IMR-90 (cell line): ENCODE results near the gene TUBG2. TPM values are rescaled to one million over a fixed set of nuclear protein-coding genes. Genes with fewer than 3 reads are reported as not detected.

Source experiments
- ATAC-seq: fragments of 200-7000 bp; cut with Tn5 transposase; 2 replicates; pipeline ENCODE4 v1.9.1; 2020; ENCODE audit warnings: low read depth, mild to moderate bottlenecking, moderate library complexity
- BruUV-seq: library from RNA; stranded (reverse); fragments of 400-500 nt; replicated peaks from 2 replicates; lab custom pipeline; 2021; lab: Mats Ljungman, UMichigan
- CTCF ChIA-PET: fragments of 300-600 bp; formaldehyde crosslinking; extraction: SDS; loops from one replicate; lab custom pipeline; 2021; ENCODE audit warnings: antibody characterized with exemption; lab: Yijun Ruan, JAX
- POLR2A ChIA-PET: fragments of 300-600 bp; sonication (Branson Sonifier 250); formaldehyde crosslinking; loops from one replicate; lab custom pipeline; 2022; ENCODE audit warnings: antibody characterized with exemption; ENCODE audit not compliant: unreplicated experiment; lab: Charles Lee
- DNase-seq: peaks from one replicate; pipeline ENCODE4 v3.0.0; 2013
- H2AFZ ChIP-seq: replicated peaks from 2 replicates; pipeline ENCODE3; 2013; ENCODE audit warnings: low read length, mild to moderate bottlenecking; ENCODE audit not compliant: poor library complexity
- H2AK5ac ChIP-seq: 2 replicates; pipeline ENCODE4 v1.6.1; 2013; ENCODE audit warnings: low read depth, low read length, inconsistent platforms
- H2AK9ac ChIP-seq: replicated peaks from 2 replicates; pipeline ENCODE3; 2013; ENCODE audit warnings: mild to moderate bottlenecking, low read depth, low read length, moderate library complexity; ENCODE audit not compliant: poor library complexity
- H2BK120ac ChIP-seq: 2 replicates; pipeline ENCODE4 v1.6.1; 2013; ENCODE audit warnings: low read depth, low read length, inconsistent platforms
- H2BK15ac ChIP-seq: 3 replicates; pipeline ENCODE4 v1.6.1; 2013; ENCODE audit warnings: low read depth, low read length, inconsistent platforms
- H2BK20ac ChIP-seq: 2 replicates; pipeline ENCODE4 v1.6.1; 2013; ENCODE audit warnings: low read depth, mild to moderate bottlenecking, inconsistent platforms, low read length, moderate library complexity
- H2BK5ac ChIP-seq: 2 replicates; pipeline ENCODE4 v1.6.1; 2013; ENCODE audit warnings: mild to moderate bottlenecking, low read depth, low read length, inconsistent platforms; ENCODE audit not compliant: poor library complexity, severe bottlenecking
- H3K14ac ChIP-seq: replicated peaks from 2 replicates; pipeline ENCODE4 v1.6.1; 2013; ENCODE audit warnings: low read depth, low read length, inconsistent platforms
- H3K18ac ChIP-seq: 2 replicates; pipeline ENCODE4 v1.6.1; 2013; ENCODE audit warnings: low read depth, low read length, control low read depth
- H3K23ac ChIP-seq: 2 replicates; pipeline ENCODE4 v1.6.1; 2013; ENCODE audit warnings: low read depth, low read length, inconsistent platforms
- H3K27ac ChIP-seq: 2 replicates; pipeline ENCODE4 v1.5.1; 2013; ENCODE audit warnings: mild to moderate bottlenecking, control low read depth, low read length; ENCODE audit not compliant: insufficient read depth
- H3K27me3 ChIP-seq: 2 replicates; pipeline ENCODE4 v1.6.1; 2013; ENCODE audit warnings: low read length; ENCODE audit not compliant: control insufficient read depth, insufficient read depth
- H3K36me3 ChIP-seq: 2 replicates; pipeline ENCODE4 v1.6.1; 2013; ENCODE audit warnings: low read length, mixed read lengths; ENCODE audit not compliant: control insufficient read depth, insufficient read depth
- H3K4ac ChIP-seq: 2 replicates; pipeline ENCODE4 v1.6.1; 2013; ENCODE audit warnings: low read depth, low read length, inconsistent platforms
- H3K4me1 ChIP-seq: 2 replicates; pipeline ENCODE4 v1.6.1; 2013; ENCODE audit warnings: low read length, mixed read lengths; ENCODE audit not compliant: control insufficient read depth, insufficient read depth
- H3K4me2 ChIP-seq: 2 replicates; pipeline ENCODE4 v1.6.1; 2013; ENCODE audit warnings: low read depth, mild to moderate bottlenecking, control low read depth, low read length, moderate library complexity
- H3K4me3 ChIP-seq: 2 replicates; pipeline ENCODE4 v1.5.1; 2013; ENCODE audit warnings: low read depth, mild to moderate bottlenecking, control low read depth, low read length, moderate library complexity; ENCODE audit not compliant: insufficient read depth
- H3K56ac ChIP-seq: 2 replicates; pipeline ENCODE4 v1.6.1; 2013; ENCODE audit warnings: low read length, inconsistent platforms; ENCODE audit not compliant: insufficient read depth; ENCODE audit errors: extremely low read depth
- H3K79me1 ChIP-seq, 2 experiments: 2 replicates each; pipeline ENCODE4 v1.6.1; 2013; ENCODE audit warnings: low read length in 2 of 2, inconsistent platforms in 1 of 2, low read depth in 1 of 2
- H3K9ac ChIP-seq: 2 replicates; pipeline ENCODE4 v1.6.1; 2013; ENCODE audit warnings: low read depth, low read length, control low read depth
- H3K9me1 ChIP-seq: 2 replicates; pipeline ENCODE4 v1.6.1; 2013; ENCODE audit warnings: low read length, inconsistent platforms; ENCODE audit not compliant: insufficient read depth
- H3K9me3 ChIP-seq: 2 replicates; pipeline ENCODE4 v1.6.1; 2013; ENCODE audit warnings: low read length; ENCODE audit not compliant: control insufficient read depth, insufficient read depth
- H4K20me1 ChIP-seq: 2 replicates; pipeline ENCODE4 v1.6.1; 2013; ENCODE audit warnings: low read length, inconsistent platforms; ENCODE audit not compliant: insufficient read depth
- H4K5ac ChIP-seq: 2 replicates; pipeline ENCODE4 v1.6.1; 2013; ENCODE audit warnings: mild to moderate bottlenecking, low read depth, low read length, control low read depth
- H4K8ac ChIP-seq, 2 experiments: 2 replicates each; pipeline ENCODE4 v1.6.1; 2013; ENCODE audit warnings: low read depth in 2 of 2, low read length in 2 of 2, control low read depth in 1 of 2, inconsistent platforms in 1 of 2
- H4K91ac ChIP-seq: 2 replicates; pipeline ENCODE4 v1.6.1; 2013; ENCODE audit warnings: low read depth, low read length, inconsistent platforms; ENCODE audit not compliant: insufficient read depth
- BHLHE40 ChIP-seq: fragments of 150-350 bp; IDR thresholded peaks from 2 replicates; pipeline ENCODE4 v1.6.1; 2016; ENCODE audit warnings: mild to moderate bottlenecking, low read depth, low read length
- CHD1 ChIP-seq: IDR thresholded peaks from 2 replicates; pipeline ENCODE4 v1.6.1; 2012; ENCODE audit warnings: low read depth, low read length, improper control_type of control experiment
- FOS ChIP-seq: fragments of 150-350 bp; IDR thresholded peaks from 2 replicates; pipeline ENCODE4 v1.6.1; 2016; ENCODE audit warnings: low read depth, low read length
- MAFK ChIP-seq: IDR thresholded peaks from 2 replicates; pipeline ENCODE4 v1.6.1; 2012; ENCODE audit warnings: low read depth, low read length, improper control_type of control experiment
- MXI1 ChIP-seq: IDR thresholded peaks from 2 replicates; pipeline ENCODE4 v1.6.1; 2012; ENCODE audit warnings: low read depth, mild to moderate bottlenecking, low read length, moderate library complexity, borderline replicate concordance
- NFE2L2 ChIP-seq: fragments of 150-350 bp; IDR thresholded peaks from 2 replicates; pipeline ENCODE4 v1.6.1; 2016; ENCODE audit warnings: low read depth, mild to moderate bottlenecking, low read length
- POLR2A ChIP-seq: IDR thresholded peaks from 2 replicates; pipeline ENCODE4 v1.6.1; 2012; ENCODE audit warnings: mild to moderate bottlenecking, low read depth, low read length
- RAD21 ChIP-seq: IDR thresholded peaks from 2 replicates; pipeline ENCODE4 v1.6.1; 2012; ENCODE audit warnings: low read length, improper control_type of control experiment
- RCOR1 ChIP-seq: IDR thresholded peaks from 2 replicates; pipeline ENCODE4 v1.6.1; 2012; ENCODE audit warnings: mild to moderate bottlenecking, low read length, improper control_type of control experiment; ENCODE audit not compliant: insufficient replicate concordance
- RFX5 ChIP-seq: IDR thresholded peaks from 2 replicates; pipeline ENCODE4 v1.8.0; 2012; ENCODE audit warnings: low read depth, mild to moderate bottlenecking, low read length, moderate library complexity
- SMC3 ChIP-seq: fragments of 150-350 bp; IDR thresholded peaks from 2 replicates; pipeline ENCODE4 v1.6.1; 2016; ENCODE audit warnings: low read depth, mild to moderate bottlenecking, antibody characterized with exemption, low read length, moderate library complexity
- WGBS, 2 experiments: methylation state at CpG; one replicate each; pipeline versions ENCODE4 v1.1.5 to v1.1.7; 2013; ENCODE audit warnings: missing lambda C conversion rate in 2 of 2; ENCODE audit not compliant: insufficient read length in 1 of 2; ENCODE audit errors: extremely low coverage in 2 of 2; 5-methylcytosine and 5-hydroxymethylcytosine counted together
- dilution Hi-C: fragments of 300-500 bp; cut with HindIII; formaldehyde crosslinking; loops from one replicate; pipeline ENCODE4 v1.14.3; 2018; ENCODE audit warnings: low sequenced_read_pairs; ENCODE audit not compliant: unreplicated experiment
- in situ Hi-C: fragments of 300-500 bp; cut with MboI; formaldehyde crosslinking; loops from 3 replicates; pipeline ENCODE4 v1.14.3; 2019; ENCODE audit warnings: low sequenced_read_pairs, inconsistent platforms, mixed read lengths
- intact Hi-C: fragments of 100-400 bp; cut with micrococcal nuclease; formaldehyde crosslinking; loops from 2 replicates; pipeline ENCODE4 v1.10.0; 2022
- polyA plus RNA-seq, 3 experiments: library from polyadenylated mRNA; depleted of rRNA; stranded (reverse); fragments of >200 nt; gene quantifications; 2 replicates each; pipeline ENCODE4 v1.2.3, GENCODE V29; 2012; ENCODE audit warnings: low replicate concordance in 1 of 3
- total RNA-seq: library from RNA; depleted of rRNA; stranded (reverse); fragments of >200 nt; gene quantifications from 2 replicates; pipeline ENCODE4 v1.2.3, GENCODE V29; 2012
- TF ChIP-seq, protein P1 (sequence below): fragments of 150-350 bp; IDR thresholded peaks from 2 replicates; pipeline ENCODE4 v1.6.1; 2017; ENCODE audit warnings: mild to moderate bottlenecking, antibody characterized with exemption, low read length, low read depth
- TF ChIP-seq, protein P2 (sequence below): conservative IDR thresholded peaks from 2 replicates; pipeline ENCODE4 v1.5.1; 2012; ENCODE audit warnings: mild to moderate bottlenecking, low read depth, low read length, improper control_type of control experiment

TUBG2 gene
- total and polyA plus RNA-seq, 2 of the 4 experiments (the other 2 are of a cell fraction): 3.6 to 24.6 TPM

DNA sequence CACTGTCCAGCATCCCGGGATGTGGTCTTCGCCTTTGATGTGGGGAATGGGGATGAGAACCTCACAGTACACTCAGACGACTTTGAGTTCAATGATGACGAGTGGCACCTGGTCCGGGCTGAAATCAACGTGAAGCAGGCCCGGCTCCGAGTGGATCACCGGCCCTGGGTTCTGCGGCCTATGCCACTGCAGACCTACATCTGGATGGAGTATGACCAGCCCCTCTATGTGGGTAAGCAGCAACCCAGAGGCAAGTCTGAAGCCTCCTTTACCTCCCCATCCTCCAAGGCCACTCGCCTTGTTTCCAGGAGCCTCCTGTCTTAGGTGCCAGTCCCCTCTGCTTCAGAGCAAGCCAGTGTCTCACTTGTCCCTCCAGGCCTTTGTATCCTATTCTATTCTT, 33.4 kb downstream of the TUBG2 start:
- in situ Hi-C loops: loop anchor here (25.0 kb wide), 1 partner anchor 620 kb away; no protein-coding TSS in a partner anchor
- H2AK9ac ChIP-seq: no peak overlapping the region

More for the DNA sequence above, 33.4 kb downstream of the TUBG2 start:
- H2BK15ac ChIP-seq: no peak overlapping the region
- no TSS peak for BruUV-seq
- H4K8ac ChIP-seq: no peak overlapping the region
- intact Hi-C loops: no loop called here
- no peak overlapping the region for H4K5ac ChIP-seq
- no peak overlapping the region for H3K56ac ChIP-seq
- H3K79me1 ChIP-seq: no peaks in the 10 kb centered on the region
- H3K27ac ChIP-seq: no peak overlapping the region
- 83% methylated on average over 1 of the region's 11 CpGs; no CpG with 5 or more reads in 1 of the 2 experiments for WGBS, 2 experiments
- peaks cover 64% of the 10 kb centered on the region for H3K36me3 ChIP-seq
- H3K27me3 ChIP-seq: no peaks in the 10 kb centered on the region
- H3K14ac ChIP-seq: no peak overlapping the region
- no peak overlapping the region for H2BK5ac ChIP-seq
- H3K9me1 ChIP-seq: peaks cover 5% of the 10 kb centered on the region
- no peaks in the 10 kb centered on the region for H3K4me1 ChIP-seq
- no peaks in the 10 kb centered on the region for H3K9me3 ChIP-seq
- no peak overlapping the region for H2AK5ac ChIP-seq
- CTCF ChIA-PET: no interaction called here
- ATAC-seq (no peak), DNase-seq (no peak)
- no peak overlapping the region for H4K91ac ChIP-seq
- H3K4me2 ChIP-seq: no peak overlapping the region
- dilution Hi-C loops: no loop called here
- no peak for TF ChIP-seq RFX5
- no peak for TF ChIP-seq FOS
- no peak for TF ChIP-seq RCOR1
- no peak for TF ChIP-seq MAFK
- no peak for TF ChIP-seq RAD21
- TF ChIP-seq MXI1: no peak
- TF ChIP-seq CHD1: no peak
- TF ChIP-seq POLR2A: no peak
- TF ChIP-seq NFE2L2: no peak
- TF ChIP-seq BHLHE40: no peak
- TF ChIP-seq, protein P1, sequence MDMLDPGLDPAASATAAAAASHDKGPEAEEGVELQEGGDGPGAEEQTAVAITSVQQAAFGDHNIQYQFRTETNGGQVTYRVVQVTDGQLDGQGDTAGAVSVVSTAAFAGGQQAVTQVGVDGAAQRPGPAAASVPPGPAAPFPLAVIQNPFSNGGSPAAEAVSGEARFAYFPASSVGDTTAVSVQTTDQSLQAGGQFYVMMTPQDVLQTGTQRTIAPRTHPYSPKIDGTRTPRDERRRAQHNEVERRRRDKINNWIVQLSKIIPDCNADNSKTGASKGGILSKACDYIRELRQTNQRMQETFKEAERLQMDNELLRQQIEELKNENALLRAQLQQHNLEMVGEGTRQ: no peak
- TF ChIP-seq SMC3: no peak
- TF ChIP-seq, protein P2, sequence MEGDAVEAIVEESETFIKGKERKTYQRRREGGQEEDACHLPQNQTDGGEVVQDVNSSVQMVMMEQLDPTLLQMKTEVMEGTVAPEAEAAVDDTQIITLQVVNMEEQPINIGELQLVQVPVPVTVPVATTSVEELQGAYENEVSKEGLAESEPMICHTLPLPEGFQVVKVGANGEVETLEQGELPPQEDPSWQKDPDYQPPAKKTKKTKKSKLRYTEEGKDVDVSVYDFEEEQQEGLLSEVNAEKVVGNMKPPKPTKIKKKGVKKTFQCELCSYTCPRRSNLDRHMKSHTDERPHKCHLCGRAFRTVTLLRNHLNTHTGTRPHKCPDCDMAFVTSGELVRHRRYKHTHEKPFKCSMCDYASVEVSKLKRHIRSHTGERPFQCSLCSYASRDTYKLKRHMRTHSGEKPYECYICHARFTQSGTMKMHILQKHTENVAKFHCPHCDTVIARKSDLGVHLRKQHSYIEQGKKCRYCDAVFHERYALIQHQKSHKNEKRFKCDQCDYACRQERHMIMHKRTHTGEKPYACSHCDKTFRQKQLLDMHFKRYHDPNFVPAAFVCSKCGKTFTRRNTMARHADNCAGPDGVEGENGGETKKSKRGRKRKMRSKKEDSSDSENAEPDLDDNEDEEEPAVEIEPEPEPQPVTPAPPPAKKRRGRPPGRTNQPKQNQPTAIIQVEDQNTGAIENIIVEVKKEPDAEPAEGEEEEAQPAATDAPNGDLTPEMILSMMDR: no peak
- no peak overlapping the region for H3K4me3 ChIP-seq
- no peak overlapping the region for H2BK120ac ChIP-seq
- H4K20me1 ChIP-seq: no peaks in the 10 kb centered on the region
- POLR2A ChIA-PET: no interaction called here
- no peak overlapping the region for H2BK20ac ChIP-seq
- no peak overlapping the region for H3K18ac ChIP-seq
- H2AFZ ChIP-seq: no peak overlapping the region
- no peak overlapping the region for H3K9ac ChIP-seq
- H3K23ac ChIP-seq: no peak overlapping the region
- no peak overlapping the region for H3K4ac ChIP-seq
